Kidney (tissue), 22 donors: Measurements from ENCODE around the gene GPATCH11. TPM values are rescaled to one million over a fixed set of nuclear protein-coding genes. Genes with fewer than 3 reads are reported as not detected.

Experiments used
- DNase-seq, 5 donors: peaks; one replicate each; pipeline ENCODE4 v3.0.0-alpha.2; 2013 to 2020
- FAIRE-seq: peaks from 2 replicates; lab custom pipeline; 2012; peaks lifted over from hg19 to GRCh38; lab: Jason Lieb, UNC
- H3K27ac ChIP-seq, 2 donors: one replicate each; pipeline ENCODE4 v1.7.0; 2013; ENCODE audit warnings: low read depth in 2 of 2, low read length in 2 of 2, inconsistent platforms in 1 of 2
- H3K27me3 ChIP-seq: one replicate; pipeline ENCODE4 v1.7.1; 2013; ENCODE audit warnings: low read length, inconsistent platforms; ENCODE audit not compliant: control insufficient read depth, insufficient read depth
- H3K36me3 ChIP-seq, 3 donors: one replicate each; pipeline versions ENCODE4 v1.7.0 to v1.7.1; 2013; ENCODE audit warnings: low read length in 3 of 3, control low read depth in 1 of 3, inconsistent platforms in 1 of 3; ENCODE audit not compliant: insufficient read depth in 3 of 3, control insufficient read depth in 2 of 3
- H3K4me1 ChIP-seq, 3 donors: one replicate each; pipeline versions ENCODE4 v1.7.0 to v1.7.1; 2013; ENCODE audit warnings: low read length in 3 of 3, inconsistent platforms in 1 of 3, low read depth in 1 of 3; ENCODE audit not compliant: control insufficient read depth in 2 of 3, insufficient read depth in 2 of 3
- H3K4me3 ChIP-seq, 3 donors: one replicate each; pipeline versions ENCODE4 v1.7.0 to v1.8.1; 2013; ENCODE audit warnings: low read length in 3 of 3, control low read depth in 1 of 3, inconsistent platforms in 1 of 3
- H3K9ac ChIP-seq, 3 donors: one replicate each; pipeline versions ENCODE4 v1.7.0 to v1.7.1; 2013; ENCODE audit warnings: low read length in 3 of 3, control low read depth in 1 of 3, inconsistent platforms in 1 of 3
- H3K9me3 ChIP-seq, 3 donors: one replicate each; pipeline versions ENCODE4 v1.7.0 to v1.7.1; 2013; ENCODE audit warnings: low read length in 3 of 3, control low read depth in 1 of 3, inconsistent platforms in 1 of 3; ENCODE audit not compliant: control insufficient read depth in 2 of 3, insufficient read depth in 1 of 3
- CTCF ChIP-seq: IDR thresholded peaks from 3 replicates; pipeline ENCODE4 v1.5.1; 2012; ENCODE audit warnings: mild to moderate bottlenecking, moderate library complexity, borderline replicate concordance; ENCODE audit not compliant: insufficient read depth; ENCODE audit errors: extremely low read depth
- intact Hi-C: fragments of 100-400 bp; cut with DNase I; formaldehyde crosslinking; loops from one replicate; pipeline ENCODE4 v1.11.1; 2022
- long read RNA-seq, 10 donors: library from polyadenylated mRNA in 1 of 10; unstranded in 1 of 10; transcript quantifications; one replicate each; pipeline ENCODE4 v2.0.0 and lab custom pipeline, GENCODE V29; 2021 to 2026
- polyA plus RNA-seq: library from polyadenylated mRNA; stranded (reverse); fragments of 350-450 nt; fragmentation: Illumina TruSeq; extraction: RNeasy Lipid Tissue Mini Kit (QIAGEN cat#74804); gene quantifications from one replicate; pipeline ENCODE4 v1.2.3, GENCODE V29; 2014; ENCODE audit warnings: low read depth, low replicate concordance; ENCODE audit not compliant: insufficient read depth
- total RNA-seq: library from RNA; stranded (reverse); fragmentation: NEBNext Ultra II Directional; extraction: Animal tissue kit (Norgen Biotek cat#: 25700); gene quantifications from one replicate; pipeline ENCODE4 v1.2.1, GENCODE V29; 2021
- donor health status: control.
- donor health status: control.
- donor health status: control.
- donor health status: control.
- donor health status: control.
- donor health status: DM: yes; HTN: yes; CAD: no.
- donor health status: Normal renal cell carcinoma (clear cell type).

The GPATCH11 gene
- 6.0 TPM for total RNA-seq
- polyA plus RNA-seq, result 3.3 TPM
- long read RNA-seq, donor 1, partial matches to known transcripts, result 0 of 2 reads
- long read RNA-seq, donor 1, other reads (novel, unspliced or antisense), result 0 of 2 reads
- long read RNA-seq, donor 2, result 0 reads
- long read RNA-seq, donor 3, result 0 reads
- long read RNA-seq, donor 4, partial matches to known transcripts, result 0 of 3 reads
- long read RNA-seq, donor 4, other reads (novel, unspliced or antisense), result 0 of 3 reads
- long read RNA-seq, donor 5, result 0 reads
- long read RNA-seq, donor 6, partial matches to known transcripts, result 0 of 1 reads
- long read RNA-seq, donor 6, other reads (novel, unspliced or antisense), result 0 of 1 reads
- long read RNA-seq, donor 7, partial matches to known transcripts, result 1 of 5 reads
- long read RNA-seq, donor 7, other reads (novel, unspliced or antisense), result 1 of 5 reads
- long read RNA-seq, donor 8, result 0 reads
- long read RNA-seq, donor 9, partial matches to known transcripts, result 0 of 1 reads
- long read RNA-seq, donor 9, other reads (novel, unspliced or antisense), result 0 of 1 reads
- long read RNA-seq, donor 10, result 0 reads

GRCh38 chr2:37083873-37084794, at the start of gene GPATCH11, which contains the start of gene HEATR5B:
TSS of gene GPATCH11 (plus strand) at chr2:37084518. CDS start at chr2:37088382, 3,864 bp downstream.
TSS of gene HEATR5B (minus strand) at chr2:37084372. CDS start at chr2:37083414, 958 bp downstream.
- intact Hi-C loops, result no loop called here
- TF ChIP-seq CTCF, result no peak
- DNase-seq (peak; percentile 97 to 99 (median 99)), FAIRE-seq (no peak)
- Histone ChIP-seq H3K9me3 (no peaks in the 10 kb centered on the region), H3K27ac (peak within 1 kb of the TSS; percentile 36 to 71), H3K9ac (peak within 1 kb of the TSS; percentile 88 to 98 (median 91)), H3K36me3 (peaks cover 0 to 4% (median 0%) of the 10 kb centered on the region in 3 donors), H3K27me3 (no peaks in the 10 kb centered on the region), H3K4me3 (peak within 1 kb of the TSS; percentile 96 to 99 (median 99)), H3K4me1 (peaks cover 0 to 8% (median 3%) of the 10 kb centered on the region in 3 donors)

GRCh38 chr2:37037771-37038170, 46.5 kb upstream of the GPATCH11 start:
- Histone ChIP-seq H3K27me3 (no peaks in the 10 kb centered on the region), H3K4me1 (no peaks in the 10 kb centered on the region), H3K9me3 (no peaks in the 10 kb centered on the region), H3K36me3 (peaks cover 0 to 5% (median 2%) of the 10 kb centered on the region in 3 donors), H3K27ac (no peak overlapping the region), H3K4me3 (no peak overlapping the region), H3K9ac (no peak overlapping the region)
- intact Hi-C loops, result no loop called here
- no peak for FAIRE-seq
- TF ChIP-seq CTCF, result no peak
- no peak for DNase-seq

GRCh38 chr2:37039580-37039979, 44.7 kb upstream of the GPATCH11 start:
- intact Hi-C loops, result no loop called here
- no peak overlapping the region for H3K4me3 ChIP-seq
- no peaks in the 10 kb centered on the region for H3K4me1 ChIP-seq
- DNase-seq (no peak), FAIRE-seq (no peak)
- no peaks in the 10 kb centered on the region for H3K9me3 ChIP-seq
- TF ChIP-seq CTCF, result no peak
- H3K27me3 ChIP-seq, result no peaks in the 10 kb centered on the region
- no peak overlapping the region for H3K9ac ChIP-seq
- H3K36me3 ChIP-seq, result peaks cover 0 to 5% (median 2%) of the 10 kb centered on the region in 3 donors
- no peak overlapping the region for H3K27ac ChIP-seq
